OCI-LY3 (cell line): ENCODE measurements around the gene MTMR1.

ENCODE experiments used
- H2AFZ ChIP-seq: fragments of 200-600, 300-600 bp; shearing (Covaris generic); 2 replicates; pipeline ENCODE4 v1.6.0; 2014; ENCODE audit warnings: antibody characterized with exemption, low read depth, low read length
- H3K27ac ChIP-seq: fragments of 200-600, 300-600 bp; sonication (generic); 2 replicates; pipeline ENCODE4 v1.5.1; 2014; ENCODE audit warnings: mild to moderate bottlenecking, low read length, moderate library complexity, mixed read lengths
- H3K27me3 ChIP-seq: fragments of 200-600, 300-600 bp; sonication (generic); 2 replicates; pipeline ENCODE4 v1.6.1; 2014; ENCODE audit warnings: low read depth, low read length, mixed read lengths
- H3K36me3 ChIP-seq: fragments of 200-600, 300-600 bp; sonication (generic); replicated peaks from 2 replicates; pipeline ENCODE3; 2014; ENCODE audit warnings: low read depth, low read length, mixed read lengths
- H3K4me1 ChIP-seq: fragments of 300-600, 200-600 bp; sonication (generic); 2 replicates; pipeline ENCODE4 v1.6.1; 2014; ENCODE audit warnings: low read length, mixed read lengths
- H3K4me2 ChIP-seq: fragments of 200-600, 300-600 bp; sonication (generic); 2 replicates; pipeline ENCODE4 v1.6.1; 2014; ENCODE audit warnings: low read length, mixed read lengths
- H3K4me3 ChIP-seq: fragments of 300-600, 200-600 bp; sonication (generic); 2 replicates; pipeline ENCODE4 v1.5.1; 2014; ENCODE audit warnings: antibody characterized with exemption, mild to moderate bottlenecking, low read length, moderate library complexity
- H3K79me2 ChIP-seq: fragments of 300-600, 200-600 bp; shearing (Covaris generic); 2 replicates; pipeline ENCODE4 v1.6.1; 2014; ENCODE audit warnings: mild to moderate bottlenecking, low read length, mixed read lengths
- H3K9ac ChIP-seq: fragments of 300-600, 200-600 bp; shearing (Covaris generic); 2 replicates; pipeline ENCODE4 v1.6.0; 2014; ENCODE audit warnings: mild to moderate bottlenecking, low read length, moderate library complexity
- H3K9me3 ChIP-seq: fragments of 200-600, 300-600 bp; shearing (Covaris generic); 2 replicates; pipeline ENCODE4 v1.6.1; 2014; ENCODE audit warnings: low read length, mixed read lengths; ENCODE audit not compliant: insufficient read depth
- H4K20me1 ChIP-seq: fragments of 200-600, 300-600 bp; sonication (generic); 2 replicates; pipeline ENCODE4 v1.6.1; 2016; ENCODE audit warnings: low read length, mixed read lengths; ENCODE audit not compliant: insufficient read depth
- CTCF ChIP-seq: fragments of 200-600, 300-600 bp; sonication (generic); IDR thresholded peaks from 2 replicates; pipeline ENCODE4 v1.5.1; 2014; ENCODE audit warnings: antibody characterized with exemption, low read length, low read depth
- EZH2phosphoT487 ChIP-seq: fragments of 200-600 bp; shearing (Covaris generic); IDR thresholded peaks from 2 replicates; pipeline ENCODE4 v1.6.1; 2018; ENCODE audit warnings: antibody characterized with exemption, mixed run types, low read depth

MTMR1 gene

GRCh38 chrX:150692296-150692695 is 900 bp upstream of the MTMR1 start:
- Histone ChIP-seq H3K36me3 (peaks cover 9% of the 10 kb centered on the region), H3K9ac (peak overlapping the region; percentile 87), H3K79me2 (peaks cover 42% of the 10 kb centered on the region), H3K4me3 (peak overlapping the region; percentile 94), H3K27ac (peak overlapping the region; percentile 99), H4K20me1 (peaks cover 25% of the 10 kb centered on the region), H2AFZ (peak overlapping the region; percentile 52), H3K4me1 (peaks cover 49% of the 10 kb centered on the region), H3K9me3 (no peaks in the 10 kb centered on the region), H3K4me2 (peak overlapping the region; percentile 82), H3K27me3 (no peaks in the 10 kb centered on the region)
- TF ChIP-seq EZH2phosphoT487 (no peak), CTCF (no peak)

- Histone ChIP-seq H3K79me2 (peaks cover 55% of the 10 kb centered on the region), H3K9me3 (no peaks in the 10 kb centered on the region), H3K4me1 (peaks cover 51% of the 10 kb centered on the region), H4K20me1 (peaks cover 29% of the 10 kb centered on the region), H3K36me3 (peaks cover 13% of the 10 kb centered on the region), H3K4me3 (peak overlapping the region; percentile 94), H3K27me3 (no peaks in the 10 kb centered on the region), H3K9ac (peak overlapping the region; percentile 94), H3K27ac (peak overlapping the region; percentile 99), H2AFZ (no peak overlapping the region; the same call in 1 of the 2 replicates), H3K4me2 (peak overlapping the region; percentile 99)
- no peak for TF ChIP-seq CTCF
- no peak for TF ChIP-seq EZH2phosphoT487
These were observed 754 bp downstream of the MTMR1 start for GRCh38 chrX:150693725-150694574.

GRCh38 chrX:150694738-150695410 is 1.7 kb downstream of the MTMR1 start:
- H3K27ac ChIP-seq = peak overlapping the region; percentile 99
- no peaks in the 10 kb centered on the region for H3K9me3 ChIP-seq
- TF ChIP-seq CTCF (no peak), EZH2phosphoT487 (no peak)
- H3K4me1 ChIP-seq = peaks cover 60% of the 10 kb centered on the region
- H3K9ac ChIP-seq = peak overlapping the region; percentile 94
- no peak overlapping the region for H2AFZ ChIP-seq
- H3K4me2 ChIP-seq = peak overlapping the region; percentile 99
- H3K36me3 ChIP-seq = peaks cover 17% of the 10 kb centered on the region
- H3K4me3 ChIP-seq = peak overlapping the region; percentile 94
- H3K27me3 ChIP-seq = no peaks in the 10 kb centered on the region
- H3K79me2 ChIP-seq = peaks cover 64% of the 10 kb centered on the region
- peaks cover 33% of the 10 kb centered on the region for H4K20me1 ChIP-seq

GRCh38 chrX:150696331-150696730 is 3.1 kb downstream of the MTMR1 start:
- Histone ChIP-seq H2AFZ (no peak overlapping the region), H3K79me2 (peaks cover 75% of the 10 kb centered on the region), H3K4me2 (peak overlapping the region; percentile 99), H3K4me1 (peaks cover 66% of the 10 kb centered on the region), H3K27me3 (no peaks in the 10 kb centered on the region), H3K27ac (peak overlapping the region; percentile 61), H3K9ac (peak overlapping the region; percentile 32; the same call in 1 of the 2 replicates), H3K9me3 (no peaks in the 10 kb centered on the region), H3K4me3 (peak overlapping the region; percentile 94), H4K20me1 (peaks cover 40% of the 10 kb centered on the region), H3K36me3 (peaks cover 28% of the 10 kb centered on the region)
- TF ChIP-seq CTCF = no peak
- no peak for TF ChIP-seq EZH2phosphoT487
